H9 (cell line): ENCODE results near the gene LILRA6. TPM values are rescaled to one million over a fixed set of nuclear protein-coding genes. Genes with fewer than 3 reads are reported as not detected.
A peak's percentile ranks its signal among the peaks of the same experiment; 100 is the strongest.

Source experiments
- DNase-seq: peaks from one replicate; pipeline ENCODE4 v3.0.0-alpha.2; 2017
- H2AFZ ChIP-seq: one replicate; pipeline ENCODE4 v1.6.1; 2013; ENCODE audit warnings: mild to moderate bottlenecking, low read length, control low read depth, moderate library complexity
- H2AK5ac ChIP-seq: 2 replicates; pipeline ENCODE4 v1.6.1; 2013; ENCODE audit warnings: low read length, control low read depth, mixed read lengths; ENCODE audit not compliant: insufficient read length
- H2BK120ac ChIP-seq: one replicate; pipeline ENCODE4 v1.6.1; 2013; ENCODE audit warnings: low read depth, mild to moderate bottlenecking, low read length, control low read depth, inconsistent platforms; ENCODE audit not compliant: poor library complexity, severe bottlenecking
- H2BK12ac ChIP-seq: 2 replicates; pipeline ENCODE4 v1.6.1; 2013; ENCODE audit warnings: low read length, control low read depth, mixed read lengths, low read depth; ENCODE audit not compliant: insufficient read length
- H2BK15ac ChIP-seq: 2 replicates; pipeline ENCODE4 v1.6.1; 2013; ENCODE audit warnings: low read depth, low read length, control low read depth
- H2BK20ac ChIP-seq: one replicate; pipeline ENCODE4 v1.6.1; 2013; ENCODE audit warnings: low read depth, mild to moderate bottlenecking, low read length, control low read depth, inconsistent platforms; ENCODE audit not compliant: poor library complexity, severe bottlenecking
- H2BK5ac ChIP-seq: 2 replicates; pipeline ENCODE4 v1.6.1; 2013; ENCODE audit warnings: low read length, control low read depth, mixed read lengths; ENCODE audit not compliant: insufficient read length
- H3K14ac ChIP-seq: 2 replicates; pipeline ENCODE4 v1.6.1; 2013; ENCODE audit warnings: low read length, control low read depth; ENCODE audit not compliant: insufficient read depth
- H3K18ac ChIP-seq: 2 replicates; pipeline ENCODE4 v1.6.1; 2013; ENCODE audit warnings: low read depth, mild to moderate bottlenecking, mixed read lengths, low read length, control low read depth; ENCODE audit not compliant: insufficient read length
- H3K23ac ChIP-seq: 2 replicates; pipeline ENCODE4 v1.6.1; 2013; ENCODE audit warnings: low read length, control low read depth, mixed read lengths, low read depth; ENCODE audit not compliant: insufficient read length
- H3K23me2 ChIP-seq: 2 replicates; pipeline ENCODE4 v1.6.1; 2013; ENCODE audit warnings: low read depth, mild to moderate bottlenecking, mixed read lengths, low read length, control low read depth; ENCODE audit not compliant: insufficient read length, poor library complexity, severe bottlenecking
- H3K27ac ChIP-seq: 2 replicates; pipeline ENCODE4 v1.5.1; 2013; ENCODE audit warnings: low read length, control low read depth, mixed read lengths, low read depth; ENCODE audit not compliant: insufficient read length
- H3K27me3 ChIP-seq: 2 replicates; pipeline ENCODE4 v1.6.1; 2013; ENCODE audit warnings: low read length, control low read depth, inconsistent platforms; ENCODE audit not compliant: insufficient read depth
- H3K4ac ChIP-seq: 2 replicates; pipeline ENCODE4 v1.6.1; 2013; ENCODE audit warnings: low read depth, mild to moderate bottlenecking, control low read depth, inconsistent platforms, low read length, moderate library complexity
- H3K4me1 ChIP-seq: 2 replicates; pipeline ENCODE4 v1.6.1; 2013; ENCODE audit warnings: low read length, control low read depth, inconsistent platforms; ENCODE audit not compliant: insufficient read depth
- H3K4me2 ChIP-seq: 2 replicates; pipeline ENCODE4 v1.6.1; 2013; ENCODE audit warnings: low read length, control low read depth, mixed read lengths; ENCODE audit not compliant: insufficient read length, insufficient read depth
- H3K56ac ChIP-seq: 2 replicates; pipeline ENCODE4 v1.6.1; 2013; ENCODE audit warnings: low read depth, mild to moderate bottlenecking, mixed read lengths, low read length, control low read depth; ENCODE audit not compliant: insufficient read length
- H3K79me1 ChIP-seq: 2 replicates; pipeline ENCODE4 v1.6.1; 2013; ENCODE audit warnings: low read depth, mild to moderate bottlenecking, moderate library complexity, low read length, control low read depth, inconsistent platforms; ENCODE audit not compliant: insufficient read depth, poor library complexity, severe bottlenecking
- H3K79me2 ChIP-seq: 2 replicates; pipeline ENCODE4 v1.6.1; 2013; ENCODE audit warnings: low read length, control low read depth, inconsistent platforms; ENCODE audit not compliant: insufficient read depth
- H3K9ac ChIP-seq: 2 replicates; pipeline ENCODE4 v1.6.1; 2013; ENCODE audit warnings: low read length, control low read depth, mixed read lengths; ENCODE audit not compliant: insufficient read length; ENCODE audit errors: extremely low read depth
- H3K9me3 ChIP-seq: one replicate; pipeline ENCODE4 v1.6.1; 2013; ENCODE audit warnings: low read depth, low read length, inconsistent platforms; ENCODE audit not compliant: control insufficient read depth
- H3T11ph ChIP-seq: one replicate; pipeline ENCODE4 v1.6.1; 2013; ENCODE audit warnings: mild to moderate bottlenecking, low read length, control low read depth, inconsistent platforms
- H4K20me1 ChIP-seq: one replicate; pipeline ENCODE4 v1.6.1; 2013; ENCODE audit not compliant: control insufficient read depth, insufficient read length, insufficient read depth
- H4K5ac ChIP-seq: 2 replicates; pipeline ENCODE4 v1.6.1; 2013; ENCODE audit warnings: low read depth, mild to moderate bottlenecking, mixed read lengths, low read length, control low read depth; ENCODE audit not compliant: insufficient read length
- H4K8ac ChIP-seq: replicated peaks from 2 replicates; pipeline ENCODE4 v1.6.1; 2013; ENCODE audit warnings: low read length, control low read depth, mixed read lengths, low read depth; ENCODE audit not compliant: insufficient read length
- H4K91ac ChIP-seq: 2 replicates; pipeline ENCODE4 v1.6.1; 2013; ENCODE audit warnings: low read depth, mild to moderate bottlenecking, moderate library complexity, mixed read lengths, low read length, control low read depth; ENCODE audit not compliant: insufficient read length
- H3K27ac Mint-ChIP-seq, 3 experiments: 2 replicates in 2 of 3; 3 replicates in 1 of 3; pipeline ENCODE4 v1.8.0; 2020 to 2021; ENCODE audit warnings: mixed read lengths in 3 of 3, mild to moderate bottlenecking in 1 of 3, moderate library complexity in 1 of 3
- H3K27me3 Mint-ChIP-seq: 2 replicates; pipeline ENCODE4 v1.8.0; 2021; ENCODE audit warnings: low read depth, mild to moderate bottlenecking, moderate library complexity, mixed read lengths
- H3K36me3 Mint-ChIP-seq, 3 experiments: 2 replicates in 2 of 3; 3 replicates in 1 of 3; pipeline ENCODE4 v1.8.0; 2020 to 2021; ENCODE audit warnings: low read depth in 3 of 3, mixed read lengths in 3 of 3; ENCODE audit not compliant: insufficient read depth in 1 of 3
- H3K4me1 Mint-ChIP-seq, 2 experiments: 2 replicates each; pipeline ENCODE4 v1.8.0; 2020; ENCODE audit warnings: mixed read lengths in 2 of 2
- H3K4me3 Mint-ChIP-seq, 2 experiments: 2 replicates in 1 of 2; 3 replicates in 1 of 2; pipeline ENCODE4 v1.8.0; 2020 to 2021; ENCODE audit warnings: mild to moderate bottlenecking in 2 of 2, mixed read lengths in 2 of 2, moderate library complexity in 1 of 2
- H3K9me3 Mint-ChIP-seq, 2 experiments: 2 replicates in 1 of 2; 3 replicates in 1 of 2; pipeline ENCODE4 v1.8.0; 2020; ENCODE audit warnings: mild to moderate bottlenecking in 2 of 2, mixed read lengths in 2 of 2, moderate library complexity in 1 of 2
- WGBS: extraction: QIAGEN DNeasy Blood & Tissue Kit; methylation state at CpG from one replicate; pipeline ENCODE4 v1.1.7; 2013; ENCODE audit warnings: missing lambda C conversion rate, low lambda C conversion rate, mixed read lengths; ENCODE audit not compliant: insufficient read length; ENCODE audit errors: extremely low coverage; 5-methylcytosine and 5-hydroxymethylcytosine counted together
- total RNA-seq: library from RNA; stranded (reverse); gene quantifications from 2 replicates; pipeline ENCODE4 v1.2.1, GENCODE V29; 2021
- TF ChIP-seq, protein P1 (sequence below): fragments of 200-600 bp; sonication (generic); conservative IDR thresholded peaks from 3 replicates; pipeline ENCODE4 v1.8.0; 2021; ENCODE audit warnings: antibody characterized with exemption, mild to moderate bottlenecking

Gene LILRA6
- total RNA-seq, 1 experiment from 2014 or later = not detected

GRCh38 chr19:54256250-54257115, 13.9 kb upstream of the LILRA6 start:
- Histone ChIP-seq H3K18ac (no peak overlapping the region), H3K27ac (no peak overlapping the region), H2BK20ac (no peak overlapping the region), H2BK5ac (no peak overlapping the region), H3K27me3 (no peaks in the 10 kb centered on the region), H4K5ac (no peak overlapping the region), H2AK5ac (no peak overlapping the region), H3K56ac (no peak overlapping the region), H3T11ph (no peak overlapping the region), H4K8ac (no peak overlapping the region), H2AFZ (no peak overlapping the region), H3K14ac (no peak overlapping the region), H3K79me2 (no peaks in the 10 kb centered on the region), H3K23ac (no peak overlapping the region), H4K20me1 (no peaks in the 10 kb centered on the region), H3K4ac (no peak overlapping the region), H2BK120ac (no peak overlapping the region), H4K91ac (no peak overlapping the region), H2BK12ac (no peak overlapping the region), H3K4me2 (no peak overlapping the region), H2BK15ac (no peak overlapping the region), H3K4me1 (no peaks in the 10 kb centered on the region), H3K9ac (no peak overlapping the region), H3K23me2 (no peaks in the 10 kb centered on the region), H3K9me3 (no peaks in the 10 kb centered on the region), H3K79me1 (no peaks in the 10 kb centered on the region)
- WGBS = no CpG with 5 or more reads among the region's 19 CpGs
- H3K9me3 Mint-ChIP-seq = peaks cover 0 to 26% of the 10 kb centered on the region in 2 experiments; a peak in 2 of 5 replicates
- H3K27ac Mint-ChIP-seq = no peak overlapping the region
- H3K27me3 Mint-ChIP-seq = peaks cover 35% of the 10 kb centered on the region
- H3K4me3 Mint-ChIP-seq = no peak overlapping the region
- H3K36me3 Mint-ChIP-seq = no peaks in the 10 kb centered on the region
- TF ChIP-seq, protein P1, sequence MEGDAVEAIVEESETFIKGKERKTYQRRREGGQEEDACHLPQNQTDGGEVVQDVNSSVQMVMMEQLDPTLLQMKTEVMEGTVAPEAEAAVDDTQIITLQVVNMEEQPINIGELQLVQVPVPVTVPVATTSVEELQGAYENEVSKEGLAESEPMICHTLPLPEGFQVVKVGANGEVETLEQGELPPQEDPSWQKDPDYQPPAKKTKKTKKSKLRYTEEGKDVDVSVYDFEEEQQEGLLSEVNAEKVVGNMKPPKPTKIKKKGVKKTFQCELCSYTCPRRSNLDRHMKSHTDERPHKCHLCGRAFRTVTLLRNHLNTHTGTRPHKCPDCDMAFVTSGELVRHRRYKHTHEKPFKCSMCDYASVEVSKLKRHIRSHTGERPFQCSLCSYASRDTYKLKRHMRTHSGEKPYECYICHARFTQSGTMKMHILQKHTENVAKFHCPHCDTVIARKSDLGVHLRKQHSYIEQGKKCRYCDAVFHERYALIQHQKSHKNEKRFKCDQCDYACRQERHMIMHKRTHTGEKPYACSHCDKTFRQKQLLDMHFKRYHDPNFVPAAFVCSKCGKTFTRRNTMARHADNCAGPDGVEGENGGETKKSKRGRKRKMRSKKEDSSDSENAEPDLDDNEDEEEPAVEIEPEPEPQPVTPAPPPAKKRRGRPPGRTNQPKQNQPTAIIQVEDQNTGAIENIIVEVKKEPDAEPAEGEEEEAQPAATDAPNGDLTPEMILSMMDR = no peak
- peak; percentile 23 for DNase-seq
- peaks cover 3 to 6% of the 10 kb centered on the region in 2 experiments; a peak in 3 of 4 replicates for H3K4me1 Mint-ChIP-seq
